OCI-LY7 (cell line): Measurements from ENCODE around the gene ADRA2B.

Source experiments
- CTCF ChIP-seq: fragments of 200-600 bp; sonication (generic); conservative IDR thresholded peaks from 2 replicates; pipeline ENCODE4 v1.5.1; 2014; ENCODE audit warnings: mild to moderate bottlenecking, antibody characterized with exemption, low read length, moderate library complexity, mixed read lengths
- EZH2phosphoT487 ChIP-seq: fragments of 200-600 bp; sonication (generic); IDR thresholded peaks from 2 replicates; pipeline ENCODE4 v1.6.1; 2018; ENCODE audit warnings: low read depth, borderline replicate concordance, mild to moderate bottlenecking, mixed run types, antibody characterized with exemption, low read length, moderate library complexity, mixed read lengths

GRCh38 chr2:96085541-96086355 lies 30.6 kb downstream of the ADRA2B start:
- no peak for TF ChIP-seq CTCF
- TF ChIP-seq EZH2phosphoT487, result no peak
